ENCODE measurements around the gene PRKAG1.

PRKAG1 gene

GRCh38 chr12:48970702-48971334 is 47.8 kb downstream of the PRKAG1 start:
- H3K27ac ChIP-seq: no peak overlapping the region
- TF ChIP-seq CTCF (IDR thresholded peaks at IDR 0.05): no peak
- H3K4me3 ChIP-seq (ENCODE audit: low read depth in 1 of 2, low read length in 1 of 2): peak overlapping the region in 1 of 2 experiments; percentile 30
- no peaks in the 10 kb centered on the region for H3K9me3 ChIP-seq
- H3K27me3 ChIP-seq: peaks cover 94% of the 10 kb centered on the region
- peaks cover 14 to 23% of the 10 kb centered on the region in 2 experiments for H3K4me1 ChIP-seq (ENCODE audit: control insufficient read depth in 1 of 2, insufficient read depth in 1 of 2, low read depth in 1 of 2, low read length in 1 of 2)
- H3K36me3 ChIP-seq: no peaks in the 10 kb centered on the region

GRCh38 chr12:48969833-48970701 is 48.5 kb downstream of the PRKAG1 start:
- Histone ChIP-seq H3K36me3 (no peaks in the 10 kb centered on the region), H3K4me1 (ENCODE audit: control insufficient read depth in 1 of 2, insufficient read depth in 1 of 2, low read depth in 1 of 2, low read length in 1 of 2) (peaks cover 14 to 23% of the 10 kb centered on the region in 2 experiments), H3K9me3 (no peaks in the 10 kb centered on the region), H3K27ac (no peak overlapping the region), H3K27me3 (peaks cover 94% of the 10 kb centered on the region), H3K4me3 (ENCODE audit: low read depth in 1 of 2, low read length in 1 of 2) (no peak overlapping the region)
- TF ChIP-seq CTCF (IDR thresholded peaks at IDR 0.05): no peak

- H3K4me3 ChIP-seq (ENCODE audit: low read depth in 1 of 2, low read length in 1 of 2): no peak overlapping the region
- H3K9me3 ChIP-seq: no peaks in the 10 kb centered on the region
- H3K4me1 ChIP-seq (ENCODE audit: control insufficient read depth in 1 of 2, insufficient read depth in 1 of 2, low read depth in 1 of 2, low read length in 1 of 2): peaks cover 14 to 23% of the 10 kb centered on the region in 2 experiments
- H3K36me3 ChIP-seq: no peaks in the 10 kb centered on the region
- no peak overlapping the region for H3K27ac ChIP-seq
- peaks cover 93% of the 10 kb centered on the region for H3K27me3 ChIP-seq
- TF ChIP-seq CTCF (IDR thresholded peaks at IDR 0.05): no peak
These were observed 49.3 kb downstream of the PRKAG1 start for GRCh38 chr12:48969160-48969771.

- no peak for TF ChIP-seq CTCF (IDR thresholded peaks at IDR 0.05)
- Histone ChIP-seq H3K9me3 (no peaks in the 10 kb centered on the region), H3K27me3 (peaks cover 93% of the 10 kb centered on the region), H3K4me1 (ENCODE audit: control insufficient read depth in 1 of 2, insufficient read depth in 1 of 2, low read depth in 1 of 2, low read length in 1 of 2) (peaks cover 14 to 23% of the 10 kb centered on the region in 2 experiments), H3K36me3 (no peaks in the 10 kb centered on the region), H3K4me3 (ENCODE audit: low read depth in 1 of 2, low read length in 1 of 2) (no peak overlapping the region), H3K27ac (no peak overlapping the region)
These were observed 50.1 kb downstream of the PRKAG1 start for GRCh38 chr12:48968467-48968866.

- Histone ChIP-seq H3K4me3 (ENCODE audit: low read depth in 1 of 2, low read length in 1 of 2) (no peak overlapping the region), H3K9me3 (no peaks in the 10 kb centered on the region), H3K4me1 (ENCODE audit: control insufficient read depth in 1 of 2, insufficient read depth in 1 of 2, low read depth in 1 of 2, low read length in 1 of 2) (peaks cover 14 to 23% of the 10 kb centered on the region in 2 experiments), H3K36me3 (no peaks in the 10 kb centered on the region), H3K27ac (no peak overlapping the region), H3K27me3 (peaks cover 91% of the 10 kb centered on the region)
- no peak for TF ChIP-seq CTCF (IDR thresholded peaks at IDR 0.05)
These were observed 50.6 kb downstream of the PRKAG1 start for GRCh38 chr12:48967991-48968390.

Measured in neutrophil (primary cell).